Measurements from ENCODE around the gene RTTN.

The RTTN gene

DNA sequence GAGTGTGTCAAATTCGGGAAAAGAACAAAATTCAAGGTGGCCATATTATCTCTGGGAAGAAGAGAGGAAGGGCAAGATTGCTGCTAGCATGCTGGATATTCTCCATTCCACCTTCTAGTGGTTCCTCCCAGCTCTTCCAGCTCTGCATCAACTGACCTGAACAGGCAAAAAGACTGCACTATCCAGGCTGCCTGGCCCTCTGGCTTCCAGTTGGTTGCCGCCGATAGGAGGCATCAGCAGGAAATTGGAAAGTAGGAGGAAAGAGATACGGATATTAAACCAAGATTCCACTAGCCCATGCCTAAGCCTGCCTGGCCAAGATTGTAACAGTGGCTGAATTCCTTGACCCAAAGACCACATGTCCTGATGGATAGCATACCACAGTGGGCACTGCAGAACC is 1.7 kb upstream of the RTTN start:
- DNase-seq, result no peak

DNA sequence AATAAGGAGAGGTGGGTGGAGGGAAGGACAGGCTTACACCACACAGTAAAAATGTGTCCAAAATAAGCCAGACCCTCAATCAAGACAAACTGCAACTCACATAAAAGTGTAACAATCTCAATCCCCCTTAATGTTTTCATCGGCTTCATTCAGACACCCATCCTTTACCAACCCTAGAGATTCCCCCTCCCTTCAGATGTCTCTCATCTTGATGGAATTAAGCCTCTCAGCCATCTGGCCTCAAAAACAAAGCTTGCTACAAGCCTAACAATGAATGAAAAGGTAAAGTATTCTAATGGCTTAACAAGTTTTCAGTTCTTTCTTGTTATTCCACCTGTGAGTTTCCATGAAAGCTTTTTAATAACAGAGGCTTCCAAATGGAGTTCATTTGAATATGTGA is 5.2 kb downstream of the RTTN start:
- DNase-seq, result no peak

DNA sequence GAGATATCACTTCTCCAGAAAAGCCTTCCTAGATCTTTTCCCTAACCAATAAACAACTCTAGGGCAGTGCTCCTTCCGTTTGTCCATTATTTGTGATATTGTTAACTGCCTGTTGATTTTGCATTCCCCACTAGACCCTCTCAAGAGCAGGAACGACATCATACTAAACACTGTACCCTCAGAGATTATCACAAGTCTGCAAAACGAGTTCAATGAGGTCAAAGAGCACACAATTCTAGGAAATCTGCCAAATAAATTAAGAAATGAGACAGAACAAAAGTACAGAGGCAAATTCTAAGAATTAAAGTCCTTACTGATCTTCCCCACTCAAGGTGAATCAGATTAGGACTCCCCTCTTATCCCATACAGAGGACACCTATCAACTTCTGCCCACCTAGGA is 7.6 kb downstream of the RTTN start:
- DNase-seq, result no peak

DNA sequence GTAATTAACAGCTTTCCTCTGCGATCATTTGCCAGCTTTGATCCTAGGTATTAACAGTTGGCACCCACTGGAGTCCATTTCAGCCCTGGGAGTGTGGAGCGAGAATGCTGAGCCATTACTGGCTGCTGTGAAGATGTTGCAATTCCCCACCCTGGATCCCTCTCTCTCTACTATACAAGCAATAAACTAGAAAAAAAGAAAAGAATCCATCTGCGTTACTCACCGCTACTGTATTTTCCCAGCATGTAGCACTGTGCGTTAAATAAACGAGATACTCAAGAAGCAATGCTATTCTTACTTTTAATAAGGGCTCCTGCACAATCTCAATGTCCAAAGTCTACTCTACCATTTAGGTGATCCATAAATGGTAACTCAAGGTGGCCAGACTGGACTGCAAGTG is 8.5 kb downstream of the RTTN start:
- DNase-seq, result no peak

DNA sequence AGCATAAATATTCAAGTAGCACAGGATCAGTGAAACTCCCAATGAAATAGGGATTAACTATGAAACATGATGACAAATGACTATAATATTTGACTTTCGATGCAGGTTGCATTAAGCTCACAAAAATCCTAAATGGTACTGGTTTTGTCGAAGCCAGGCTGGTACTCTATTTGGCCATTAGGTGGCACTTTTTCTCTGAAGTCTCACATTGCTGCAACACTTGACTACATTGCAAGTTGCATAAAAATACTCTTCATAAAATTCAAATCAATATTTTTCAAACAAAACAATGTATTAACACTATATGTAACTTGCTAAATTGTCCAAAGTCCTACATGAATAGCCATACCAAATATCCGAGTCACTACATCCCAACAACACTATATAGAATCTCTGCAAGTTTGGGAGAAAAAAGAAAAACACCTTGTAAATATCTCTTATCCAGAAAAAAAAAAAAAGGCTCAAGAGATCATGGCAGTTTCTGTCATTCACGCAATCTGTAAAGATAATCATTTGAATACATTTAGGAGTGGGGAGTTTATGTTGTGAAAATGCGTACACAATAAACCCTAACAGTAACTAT is 9.5 kb downstream of the RTTN start:
- DNase-seq, result peak; percentile 52

DNA sequence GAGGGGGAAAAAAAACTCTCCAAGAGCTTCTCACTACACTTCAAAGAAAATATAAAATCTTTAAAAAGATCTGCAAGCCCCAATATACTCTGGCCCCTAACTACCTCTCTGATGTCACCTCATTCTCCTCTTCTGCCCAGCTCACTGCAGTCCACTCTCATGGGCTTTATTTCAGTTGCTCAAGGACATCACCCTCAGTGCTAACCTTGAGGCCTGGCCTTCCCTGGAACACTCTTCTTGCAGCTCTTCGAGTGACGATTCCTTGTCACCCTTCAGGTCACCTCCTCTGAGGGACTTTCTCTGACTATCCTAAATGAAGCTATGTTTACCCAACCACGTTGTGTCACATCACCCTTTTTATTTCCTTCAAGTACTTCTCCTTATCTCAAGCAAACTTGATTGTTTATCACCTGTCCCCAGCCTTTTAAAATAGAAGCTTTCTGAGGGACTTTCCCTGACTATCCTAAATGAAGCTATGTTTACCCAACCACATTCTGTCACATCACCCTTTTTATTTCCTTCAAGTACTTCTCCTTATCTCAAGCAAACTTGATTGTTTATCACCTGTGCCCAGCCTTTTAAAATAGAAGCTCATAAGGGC is 10.4 kb downstream of the RTTN start:
- DNase-seq, result no peak

DNA sequence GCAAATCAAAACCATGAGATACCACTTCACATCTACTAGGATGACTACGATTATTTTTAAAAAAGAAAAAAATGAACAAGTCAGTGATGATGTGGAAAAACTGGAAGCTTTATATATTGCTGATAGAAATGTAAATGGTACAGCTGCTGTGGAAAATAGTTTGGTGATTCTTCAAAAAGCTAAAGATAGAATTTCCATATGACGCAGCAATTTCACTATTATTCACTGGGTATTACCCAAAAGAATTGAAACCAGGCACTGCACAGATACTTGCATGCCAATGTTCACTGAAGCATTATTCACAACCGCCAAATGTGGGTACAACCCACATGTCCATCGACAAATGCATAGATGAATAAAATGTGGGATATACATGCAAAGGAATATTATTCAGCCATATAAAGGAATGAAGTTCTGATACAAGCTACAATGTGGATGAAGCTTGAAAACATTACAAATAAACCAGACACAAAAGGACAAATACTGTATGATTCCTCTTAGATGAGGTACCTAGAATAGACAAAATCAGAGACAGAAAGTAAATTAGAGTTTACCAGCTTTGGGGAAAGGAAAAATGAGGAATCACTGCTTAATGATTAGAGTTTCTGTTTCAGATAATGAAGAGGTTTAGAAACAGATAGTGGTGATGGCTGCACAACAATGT is 11.1 kb downstream of the RTTN start:
- DNase-seq, result no peak

DNA sequence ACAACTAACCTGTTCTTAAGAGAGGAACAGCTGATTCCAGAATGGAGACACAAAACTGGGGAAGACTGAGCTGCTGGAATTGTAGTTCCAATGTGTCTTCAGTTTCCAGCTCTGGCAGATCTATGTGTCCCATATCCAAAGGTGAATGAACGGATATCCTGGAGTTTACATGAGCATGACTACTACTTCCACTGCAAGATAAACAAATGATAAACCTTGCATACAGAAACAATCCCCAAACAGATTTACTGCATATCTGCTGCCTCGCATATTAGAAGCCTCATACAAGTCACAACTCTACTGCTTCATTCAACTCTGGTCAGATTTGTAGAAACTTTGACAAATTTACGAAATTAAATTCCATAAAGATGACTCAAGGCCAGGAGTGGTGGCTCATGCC is 15.0 kb downstream of the RTTN start:
- no peak for DNase-seq

DNA sequence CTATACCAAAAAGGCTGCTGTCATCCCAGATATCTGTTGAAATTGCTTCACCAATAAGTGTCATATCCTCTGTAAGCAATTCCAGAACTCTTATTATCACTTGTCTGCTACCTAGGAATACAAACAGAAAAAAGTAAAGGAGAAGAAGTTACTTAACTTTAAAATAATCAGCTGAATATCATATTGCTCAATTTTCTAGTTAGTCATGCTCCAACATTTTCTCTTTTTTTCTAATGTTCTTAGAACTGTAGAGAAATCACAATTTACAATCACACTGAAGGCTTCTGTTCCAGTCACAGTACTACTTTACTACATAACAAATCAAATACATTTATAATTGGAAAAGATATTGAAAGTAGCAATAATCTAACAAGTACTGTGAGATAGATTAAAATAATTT is 17.4 kb downstream of the RTTN start:
- no peak for DNase-seq

DNA sequence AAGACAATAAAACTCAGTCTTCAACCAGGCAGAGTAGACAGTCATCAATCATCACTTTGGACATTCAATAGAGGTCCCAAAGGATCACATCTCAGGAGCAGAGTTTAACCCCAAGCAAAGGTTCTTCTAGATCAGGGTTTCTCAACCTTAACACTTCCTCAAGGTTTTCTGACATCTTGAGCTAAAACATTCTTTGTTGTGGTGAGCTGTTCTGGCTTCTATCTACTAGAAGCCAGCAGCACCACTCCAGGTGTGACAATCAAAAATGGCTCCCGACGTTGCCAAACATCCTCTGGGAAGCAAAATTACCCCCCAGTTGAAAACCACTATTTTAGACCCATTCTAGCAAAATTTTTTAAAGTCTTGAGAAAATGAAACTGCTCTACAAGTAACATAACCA is 22.0 kb downstream of the RTTN start:
- DNase-seq, result no peak

DNA sequence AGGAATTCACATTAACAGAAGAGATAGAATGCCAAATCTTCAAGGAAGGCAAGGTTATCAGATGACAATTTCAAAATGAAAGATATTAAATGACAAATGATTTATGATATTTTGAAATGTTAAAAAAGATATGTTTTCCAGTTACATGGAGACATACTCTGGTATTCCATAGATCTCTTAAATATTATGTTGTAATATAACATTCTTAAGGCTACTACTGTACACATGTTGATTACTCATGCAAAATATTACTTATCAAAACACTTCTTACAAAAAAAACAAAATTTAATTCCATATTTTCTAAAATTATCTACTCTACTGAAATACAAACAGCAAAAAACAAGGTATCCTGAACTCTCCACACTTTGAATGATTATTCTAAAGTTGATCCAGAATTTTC is 22.9 kb downstream of the RTTN start:
- DNase-seq, result no peak

DNA sequence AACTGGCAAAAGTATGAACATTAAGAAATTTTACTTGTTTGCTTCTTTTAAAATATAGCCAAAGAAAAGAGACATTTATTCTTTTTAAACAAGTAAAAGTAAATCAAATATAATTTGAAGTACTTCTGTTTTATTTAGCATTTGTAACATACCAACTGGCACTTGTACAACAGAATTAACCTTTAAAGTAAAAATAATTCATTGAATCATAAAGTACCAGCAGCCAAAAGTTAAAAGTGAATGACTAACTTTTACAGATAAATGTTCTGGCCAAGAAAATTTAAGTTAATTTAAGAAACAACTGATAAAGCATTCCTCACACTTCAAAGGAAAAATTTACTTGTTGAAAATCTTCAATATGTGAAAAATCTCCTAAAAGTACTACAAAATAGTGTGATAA is 23.8 kb downstream of the RTTN start:
- no peak for DNase-seq

DNA sequence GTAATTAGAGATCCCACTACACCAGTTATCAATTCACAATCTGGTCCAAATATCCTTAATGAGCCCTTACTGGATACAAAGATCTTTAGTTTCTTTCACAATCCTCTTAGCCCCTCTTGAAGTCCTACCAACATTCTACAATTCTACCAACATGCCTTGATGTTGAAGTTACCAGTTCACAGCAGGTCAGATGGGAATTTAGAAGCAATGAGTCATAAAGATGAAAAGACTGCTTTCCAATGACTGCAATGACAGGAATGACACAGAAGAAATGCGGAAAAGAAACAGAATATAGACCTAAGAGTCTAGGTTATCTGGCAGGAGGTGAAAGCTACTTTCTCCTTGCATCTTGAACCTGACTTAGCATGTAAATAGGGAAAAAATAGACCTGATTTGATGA is 24.5 kb downstream of the RTTN start:
- DNase-seq, result no peak

DNA sequence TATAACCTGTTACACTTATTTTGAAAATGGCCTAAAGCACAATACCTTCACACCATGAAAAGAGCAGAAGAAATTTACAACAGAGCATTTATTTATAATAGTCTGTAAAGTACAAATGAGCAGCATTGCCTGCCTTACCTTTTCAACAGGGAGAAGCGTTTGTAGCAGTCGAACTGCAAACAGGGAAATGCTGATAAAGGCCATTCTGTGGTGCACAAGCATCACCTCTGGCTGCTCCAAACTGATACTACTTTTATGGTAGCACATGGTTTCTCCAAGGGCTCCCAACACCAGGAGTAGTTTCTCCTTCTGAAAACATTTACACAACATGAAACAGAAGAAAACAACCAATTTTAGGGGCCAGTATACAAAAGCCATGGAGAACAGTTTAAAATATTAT is 28.9 kb downstream of the RTTN start:
- no peak for DNase-seq

DNA sequence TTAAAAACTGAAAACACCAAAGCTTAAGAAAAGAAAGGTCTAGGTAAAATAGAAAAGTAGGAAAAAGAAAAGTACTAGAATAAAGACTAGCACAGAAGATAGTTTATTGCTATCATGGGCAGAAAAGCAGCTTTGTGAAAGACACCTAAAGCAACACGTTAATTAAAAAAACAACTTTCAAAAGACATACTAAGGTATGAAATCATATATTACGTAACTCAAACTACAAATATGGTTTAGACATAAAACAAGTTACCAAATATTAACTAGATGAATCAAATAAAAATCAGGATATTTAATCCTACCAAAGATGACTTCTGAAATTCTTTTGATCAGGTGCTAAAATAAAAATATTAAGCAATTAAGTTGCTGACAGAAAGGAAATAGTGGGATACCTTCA is 30.3 kb downstream of the RTTN start:
- DNase-seq, result no peak

DNA sequence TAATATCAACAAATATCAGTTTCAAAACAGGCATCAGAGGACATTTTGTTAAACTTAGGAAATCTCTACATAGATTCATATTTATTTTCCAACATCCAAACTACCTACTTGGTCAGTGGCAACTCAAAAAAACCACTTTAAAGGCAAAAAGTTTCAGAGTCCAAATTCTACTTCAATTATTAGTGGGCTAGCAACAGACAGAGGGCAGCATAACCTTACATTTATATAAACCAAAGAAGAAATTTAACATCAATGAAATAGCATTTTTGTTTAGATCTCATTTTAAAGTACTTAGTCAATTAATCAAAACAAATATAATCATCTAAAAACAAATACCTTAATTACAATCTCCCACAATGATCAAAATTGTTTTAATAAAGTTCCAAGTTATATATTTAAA is 33.3 kb downstream of the RTTN start:
- no peak for DNase-seq

DNA sequence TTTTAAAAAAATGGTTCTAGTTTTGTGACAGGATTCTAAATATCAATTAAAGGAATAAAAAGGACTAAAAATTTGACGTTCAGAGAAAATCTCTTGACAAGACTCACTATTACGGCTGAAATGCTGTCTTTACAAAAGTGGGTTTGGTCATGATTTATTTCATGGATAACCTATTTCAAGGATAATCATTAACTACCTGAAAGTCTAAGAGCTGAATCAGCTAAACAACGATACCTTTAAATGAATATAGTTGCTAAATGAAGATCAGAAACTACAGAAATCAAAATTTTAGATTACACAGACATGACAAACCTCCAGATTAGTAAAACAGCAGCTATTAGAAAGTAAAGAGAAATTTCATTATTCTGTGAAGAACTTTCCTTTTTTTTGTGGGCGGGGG is 35.7 kb downstream of the RTTN start:
- DNase-seq, result no peak

DNA sequence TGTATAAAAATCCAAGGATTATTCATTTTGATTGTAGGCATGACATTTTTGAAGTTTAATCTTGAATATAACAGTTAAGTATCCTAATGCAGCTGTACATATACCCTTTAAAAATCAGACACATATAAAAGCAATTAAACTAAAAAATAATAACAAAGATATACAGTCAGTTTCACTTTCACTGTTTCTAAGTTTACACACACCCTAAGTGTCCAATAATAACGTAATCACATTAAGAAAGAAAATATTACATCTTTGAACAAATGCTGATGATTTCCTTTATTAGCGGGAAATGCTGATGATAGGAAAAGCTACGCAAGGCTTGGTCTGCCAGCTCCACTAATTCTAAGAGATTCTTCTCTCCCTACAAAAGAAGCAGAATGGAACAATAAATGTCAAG is 38.8 kb downstream of the RTTN start:
- no peak for DNase-seq

DNA sequence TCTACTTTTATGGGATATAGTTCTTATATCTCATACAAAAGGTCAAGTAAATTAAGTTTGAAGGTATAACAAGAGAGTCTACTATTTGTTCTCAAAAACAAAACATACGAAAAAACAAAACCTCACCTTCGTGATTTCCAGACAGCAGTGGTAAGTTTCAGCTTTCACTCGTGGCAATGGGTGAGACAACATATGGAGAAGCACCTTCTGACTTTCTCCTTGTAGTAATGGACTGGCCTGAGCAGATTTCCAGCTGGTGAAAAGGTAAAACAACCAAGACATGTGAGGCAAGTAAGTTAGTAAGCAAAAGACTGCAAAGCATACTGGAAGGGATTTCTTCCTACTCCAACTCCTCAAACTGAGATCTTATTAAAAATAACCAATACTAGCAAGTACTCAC is 39.6 kb downstream of the RTTN start:
- no peak for DNase-seq

DNA sequence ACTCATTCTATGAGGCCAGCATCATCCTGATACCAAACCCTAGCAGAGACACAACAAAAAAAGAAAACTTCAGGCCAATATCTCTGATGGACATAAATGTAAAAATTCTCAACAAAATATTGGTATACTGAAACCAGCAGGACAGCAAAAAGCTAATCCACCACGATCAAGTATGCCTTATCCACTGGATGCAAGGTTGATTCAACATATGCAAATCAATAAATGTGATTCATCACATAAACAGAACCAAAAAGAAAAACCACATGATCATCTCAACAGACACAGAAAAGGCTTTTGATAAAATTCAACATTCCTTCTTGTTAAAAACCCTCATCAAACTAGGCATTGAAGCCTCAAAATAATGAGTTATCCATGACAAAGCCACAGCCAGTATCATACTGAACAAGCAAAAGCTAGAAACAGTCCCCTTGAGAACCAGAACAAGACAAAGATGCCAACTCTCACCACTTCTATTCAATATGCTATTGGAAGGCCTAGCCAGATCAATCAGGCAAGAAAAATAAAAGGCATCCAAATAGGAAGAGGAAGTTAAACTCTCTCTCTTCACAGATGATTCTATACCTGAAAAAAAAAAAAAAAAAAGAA is 45.3 kb downstream of the RTTN start:
- no peak for DNase-seq

DNA sequence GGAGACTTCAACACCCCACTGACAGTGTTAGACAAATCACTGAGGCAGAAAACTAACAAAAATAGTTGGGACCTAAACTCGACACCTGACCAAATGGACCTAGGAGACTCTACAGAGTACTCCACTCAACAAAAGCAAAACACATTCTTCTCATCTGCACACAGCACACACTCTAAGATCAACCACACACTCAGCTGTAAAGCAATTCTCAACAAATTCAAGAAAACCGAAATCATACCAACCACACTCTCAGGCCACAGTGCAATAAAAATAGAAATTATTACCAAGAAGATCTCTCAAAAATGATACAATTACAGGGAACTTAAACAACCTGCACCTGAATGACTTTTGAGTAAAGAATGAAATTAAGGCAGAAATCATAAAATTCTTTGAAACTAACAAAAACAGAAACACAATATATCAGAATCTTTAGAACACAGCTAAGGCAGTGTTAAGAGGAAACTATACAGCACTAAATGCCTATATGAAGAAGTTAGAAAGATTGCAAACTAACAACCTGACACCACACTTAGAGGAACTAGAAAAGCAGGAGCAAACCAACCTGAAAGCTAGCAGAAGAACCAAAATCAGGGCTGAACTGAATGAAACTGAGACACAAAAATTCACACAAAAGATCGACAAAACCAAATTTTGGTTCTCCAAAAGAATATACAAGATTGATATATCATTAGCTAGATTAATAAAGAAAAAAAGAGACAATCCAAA is 46.3 kb downstream of the RTTN start:
- no peak for DNase-seq

DNA sequence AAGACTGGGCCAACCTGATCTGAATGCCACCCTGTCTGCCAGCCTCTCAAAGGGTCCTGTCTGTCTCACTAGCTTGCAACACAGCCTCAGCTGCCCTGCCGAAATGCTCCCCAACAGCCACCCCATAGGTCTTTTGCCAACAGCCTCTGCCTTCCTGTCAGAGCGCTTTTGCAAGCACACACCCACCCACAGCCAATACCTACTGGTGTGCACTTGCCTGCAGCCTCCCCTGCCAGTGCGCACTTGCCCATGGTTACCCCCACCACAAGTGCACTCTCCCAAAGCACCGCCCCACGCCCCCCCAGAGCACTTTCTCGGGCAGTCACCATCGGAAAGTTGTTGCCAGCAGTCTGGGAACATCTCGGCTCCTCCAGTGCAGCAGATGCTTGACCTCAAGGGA is 48.6 kb downstream of the RTTN start:
- DNase-seq, result no peak

DNA sequence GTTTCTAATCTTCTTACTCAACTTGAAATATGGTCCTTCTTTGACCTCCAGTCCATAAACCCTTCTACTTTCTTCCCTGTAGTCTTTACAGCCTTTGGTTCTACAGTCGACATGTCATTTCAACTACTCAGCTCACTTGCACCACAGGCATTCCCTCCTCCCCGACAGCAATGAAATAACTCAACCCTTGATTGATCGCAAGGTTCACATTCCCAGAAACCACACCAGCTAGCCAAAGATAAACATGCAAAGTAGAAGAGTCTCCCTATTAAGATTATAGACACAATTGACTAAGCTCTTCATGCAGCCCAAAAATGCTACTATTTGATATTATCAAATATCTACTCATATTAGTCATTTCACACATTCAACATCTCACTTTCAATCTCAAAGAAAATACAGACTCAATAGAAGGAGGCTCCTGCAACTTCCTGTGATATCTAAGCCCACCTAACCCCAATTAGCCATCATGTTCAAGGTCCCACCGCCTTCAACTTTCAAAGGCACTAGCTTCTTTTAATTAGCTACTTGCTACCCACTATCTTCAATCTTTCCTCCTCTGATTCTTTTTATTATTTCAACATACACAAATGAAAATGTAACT is 50.8 kb downstream of the RTTN start:
- no peak for DNase-seq

All from RPMI8226 (cell line).